B cell (primary cell): Measurements from ENCODE around the gene SDR39U1. TPM values are rescaled to one million over a fixed set of nuclear protein-coding genes. Genes with fewer than 3 reads are reported as not detected.

ENCODE experiments used
- ATAC-seq: fragments of 200-7000 bp; cut with Tn5 transposase; one replicate; pipeline ENCODE4 v1.10.0; 2021; ENCODE audit warnings: low read depth, mild to moderate bottlenecking, moderate number of reproducible peaks, moderate library complexity
- CTCF ChIA-PET: fragments of 350-600 bp; sonication (Branson Sonifier 250); formaldehyde crosslinking; loops from one replicate; lab custom pipeline; 2021; ENCODE audit warnings: antibody characterized with exemption, inconsistent platforms; lab: Charles Lee
- POLR2A ChIA-PET: fragments of 350-600 bp; sonication (Branson Sonifier 250); formaldehyde crosslinking; loops from one replicate; lab custom pipeline; 2021; ENCODE audit warnings: antibody characterized with exemption; lab: Charles Lee
- DNase-seq: peaks from one replicate; pipeline ENCODE4 v3.0.0; 2013
- H2AFZ ChIP-seq: 2 replicates; pipeline ENCODE4 v1.6.1; 2012; ENCODE audit warnings: mild to moderate bottlenecking, low read depth, low read length; ENCODE audit not compliant: insufficient read depth, poor library complexity, severe bottlenecking
- H3K27ac ChIP-seq, 2 donors: 1 replicate in 1 of 2; 2 replicates in 1 of 2; pipeline ENCODE4 v1.5.1; 2012 to 2013; ENCODE audit warnings: low read length in 2 of 2, mild to moderate bottlenecking in 2 of 2, moderate library complexity in 1 of 2
- H3K27me3 ChIP-seq, 4 experiments: fragments of 200-600 bp in 1 of 4; sonication (generic) in 1 of 4; replicated peaks in 1 of 4; 1 replicate in 2 of 4; 2 replicates in 2 of 4; pipeline versions ENCODE4 v1.6.1 to v1.7.0; 2013 to 2016; ENCODE audit warnings: low read length in 3 of 4, mild to moderate bottlenecking in 2 of 4, mixed read lengths in 1 of 4, moderate library complexity in 1 of 4; ENCODE audit not compliant: insufficient read depth in 4 of 4, control insufficient read depth in 3 of 4; ENCODE audit errors: control extremely low read depth in 1 of 4
- H3K36me3 ChIP-seq, 2 experiments: replicated peaks in 1 of 2; 1 replicate in 1 of 2; 2 replicates in 1 of 2; pipeline versions ENCODE4 v1.6.1 to v1.7.1; 2013; ENCODE audit warnings: low read length in 1 of 2; ENCODE audit not compliant: insufficient read depth in 2 of 2, control insufficient read depth in 1 of 2; ENCODE audit errors: control extremely low read depth in 1 of 2, extremely low read depth in 1 of 2
- H3K4me1 ChIP-seq, 2 donors: fragments of 200-600 bp in 1 of 2; sonication (generic) in 1 of 2; 1 replicate in 1 of 2; 2 replicates in 1 of 2; pipeline versions ENCODE4 v1.5.1 to v1.6.1; 2013 to 2017; ENCODE audit warnings: low read length in 2 of 2; ENCODE audit not compliant: control insufficient read depth in 2 of 2, insufficient read depth in 2 of 2
- H3K4me2 ChIP-seq: replicated peaks from 2 replicates; pipeline ENCODE3; 2012; ENCODE audit warnings: mild to moderate bottlenecking, low read depth, low read length; ENCODE audit not compliant: poor library complexity, severe bottlenecking
- H3K4me3 ChIP-seq, 5 experiments: fragments of 200-600 bp in 1 of 5; sonication (generic) in 1 of 5; 1 replicate in 3 of 5; 2 replicates in 2 of 5; pipeline versions ENCODE4 v1.5.1 to v1.7.0; 2011 to 2016; ENCODE audit warnings: low read length in 4 of 5, mild to moderate bottlenecking in 4 of 5, low read depth in 2 of 5, control low read depth in 1 of 5, moderate library complexity in 1 of 5; ENCODE audit not compliant: insufficient read depth in 1 of 5; ENCODE audit errors: control extremely low read depth in 1 of 5, extremely low read depth in 1 of 5
- H3K79me2 ChIP-seq: fragments of 200-600 bp; sonication (generic); one replicate; pipeline ENCODE4 v1.6.0; 2016; ENCODE audit warnings: low read length; ENCODE audit not compliant: control insufficient read depth, insufficient read depth
- H3K9ac ChIP-seq: fragments of 200-600 bp; sonication (generic); 2 replicates; pipeline ENCODE4 v1.6.1; 2017; ENCODE audit warnings: mild to moderate bottlenecking, low read length, moderate library complexity
- H3K9me3 ChIP-seq, 3 donors: one replicate each; pipeline versions ENCODE4 v1.6.1 to v1.7.1; 2013; ENCODE audit warnings: low read length in 2 of 3; ENCODE audit not compliant: control insufficient read depth in 2 of 3, insufficient read depth in 1 of 3; ENCODE audit errors: control extremely low read depth in 1 of 3
- H4K20me1 ChIP-seq: 2 replicates; pipeline ENCODE4 v1.6.0; 2012; ENCODE audit warnings: mild to moderate bottlenecking, low read length; ENCODE audit not compliant: insufficient read depth, control insufficient read depth, poor library complexity, severe bottlenecking
- H3K27ac Mint-ChIP-seq: one replicate; pipeline ENCODE4 v1.8.0; 2021; ENCODE audit warnings: mixed read lengths
- H3K27me3 Mint-ChIP-seq: one replicate; pipeline ENCODE4 v1.8.0; 2021; ENCODE audit warnings: mixed read lengths
- H3K4me1 Mint-ChIP-seq: one replicate; pipeline ENCODE4 v1.8.0; 2021; ENCODE audit warnings: mixed read lengths
- H3K4me3 Mint-ChIP-seq: one replicate; pipeline ENCODE4 v1.8.0; 2021; ENCODE audit warnings: mixed read lengths
- H3K9me3 Mint-ChIP-seq: one replicate; pipeline ENCODE4 v1.8.0; 2022; ENCODE audit warnings: mixed read lengths; ENCODE audit not compliant: insufficient read depth
- CTCF ChIP-seq: fragments of 200-600 bp; IDR thresholded peaks from one replicate; pipeline ENCODE4 v1.8.0; 2022; ENCODE audit warnings: antibody characterized with exemption, mild to moderate bottlenecking
- EZH2 ChIP-seq: IDR thresholded peaks from 2 replicates; pipeline ENCODE4 v1.6.1; 2012; ENCODE audit warnings: borderline replicate concordance, low read depth, mild to moderate bottlenecking, moderate library complexity, low read length; ENCODE audit not compliant: insufficient read depth, poor library complexity, severe bottlenecking
- WGBS: methylation state at CpG from one replicate; pipeline ENCODE4 v1.1.5; 2013; ENCODE audit warnings: missing lambda C conversion rate; ENCODE audit not compliant: insufficient coverage; 5-methylcytosine and 5-hydroxymethylcytosine counted together
- intact Hi-C: fragments of 100-400 bp; cut with micrococcal nuclease; formaldehyde crosslinking; loops from one replicate; pipeline ENCODE4 v1.10.0; 2022
- polyA plus RNA-seq: library from polyadenylated mRNA; depleted of rRNA; stranded (reverse); fragments of >200 nt; gene quantifications from 2 replicates; pipeline ENCODE4 v1.2.3, GENCODE V29; 2012
- total RNA-seq, 2 donors: library from RNA; stranded (reverse); fragments of 120-200 nt in 1 of 2; gene quantifications; 1 replicate in 1 of 2; 2 replicates in 1 of 2; pipeline versions ENCODE4 v1.2.3 to v1.2.4, GENCODE V29; 2013 to 2022

Gene SDR39U1
- total and polyA plus RNA-seq, 2 donors (not counting 1 experiment from before 2014, with no cell fraction given), result 126 to 247 TPM

- DNase-seq, result no peak
- Histone ChIP-seq H4K20me1 (no peaks in the 10 kb centered on the region), H2AFZ (no peak overlapping the region), H3K27ac (no peak overlapping the region), H3K4me3 (no peak overlapping the region), H3K79me2 (no peaks in the 10 kb centered on the region), H3K36me3 (no peaks in the 10 kb centered on the region), H3K9me3 (no peaks in the 10 kb centered on the region), H3K27me3 (no peaks in the 10 kb centered on the region), H3K4me1 (peaks cover 0 to 2% of the 10 kb centered on the region in 2 donors), H3K4me2 (no peak overlapping the region), H3K9ac (no peak overlapping the region)
- H3K4me1 Mint-ChIP-seq, result peaks cover 6% of the 10 kb centered on the region
- no CpG with 5 or more reads among the region's 4 CpGs for WGBS
- H3K4me3 Mint-ChIP-seq, result no peak overlapping the region
- no peak overlapping the region for H3K27ac Mint-ChIP-seq
- intact Hi-C loops, result no loop called here
- ATAC-seq, result no peak
- no peaks in the 10 kb centered on the region for H3K27me3 Mint-ChIP-seq
- peaks cover 2% of the 10 kb centered on the region for H3K9me3 Mint-ChIP-seq
- CTCF ChIA-PET, result interaction anchor here (1.2 kb wide), 1 partner anchor 243 kb away, joined by 7 read pairs; no protein-coding TSS in a partner anchor
- TF ChIP-seq EZH2 (no peak), CTCF (no peak)
- POLR2A ChIA-PET, result no interaction called here
These were observed 21.6 kb upstream of the SDR39U1 start for GRCh38 chr14:24463884-24464785.
